Neuronal stem cell (in vitro differentiated cells): ENCODE data around the gene PDE4B.

Experiments used
- DNase-seq: peaks from one replicate; pipeline ENCODE4 v3.0.0-alpha.2; 2013; ENCODE audit warnings: low spot score
- H2AFZ ChIP-seq: one replicate; pipeline ENCODE4 v1.6.1; 2013; ENCODE audit warnings: mild to moderate bottlenecking, low read length, inconsistent platforms
- H2AK5ac ChIP-seq: 2 replicates; pipeline ENCODE4 v1.6.1; 2013; ENCODE audit warnings: low read depth, mild to moderate bottlenecking, inconsistent platforms, low read length, moderate library complexity, mixed read lengths
- H2BK120ac ChIP-seq: 2 replicates; pipeline ENCODE4 v1.6.1; 2013; ENCODE audit warnings: low read depth, mild to moderate bottlenecking, inconsistent platforms, low read length, moderate library complexity, mixed read lengths
- H2BK12ac ChIP-seq: one replicate; pipeline ENCODE4 v1.6.1; 2013; ENCODE audit warnings: low read length, inconsistent platforms
- H2BK15ac ChIP-seq: 2 replicates; pipeline ENCODE4 v1.6.1; 2013; ENCODE audit warnings: mild to moderate bottlenecking, low read length, inconsistent platforms, mixed read lengths
- H2BK5ac ChIP-seq: one replicate; pipeline ENCODE4 v1.6.1; 2013; ENCODE audit warnings: inconsistent platforms, mild to moderate bottlenecking, low read length, moderate library complexity
- H3K14ac ChIP-seq: one replicate; pipeline ENCODE4 v1.6.1; 2013; ENCODE audit warnings: low read length, inconsistent platforms
- H3K18ac ChIP-seq: 2 replicates; pipeline ENCODE4 v1.6.1; 2013; ENCODE audit warnings: low read length, inconsistent platforms
- H3K23ac ChIP-seq: 2 replicates; pipeline ENCODE4 v1.6.1; 2013; ENCODE audit warnings: low read depth, mild to moderate bottlenecking, mixed read lengths, low read length, inconsistent platforms; ENCODE audit not compliant: poor library complexity
- H3K27ac ChIP-seq: replicated peaks from 3 replicates; pipeline ENCODE4 v1.5.1; 2013; ENCODE audit warnings: low read length, inconsistent platforms
- H3K27me3 ChIP-seq, 3 experiments: 2 replicates each; pipeline ENCODE4 v1.6.1; 2013; ENCODE audit warnings: low read length in 3 of 3, mild to moderate bottlenecking in 2 of 3, inconsistent platforms in 1 of 3, low read depth in 1 of 3, mixed read lengths in 1 of 3, moderate library complexity in 1 of 3; ENCODE audit not compliant: control insufficient read depth in 3 of 3, insufficient read depth in 3 of 3
- H3K36me3 ChIP-seq, 2 donors: replicated peaks in 1 of 2; 2 replicates each; pipeline ENCODE4 v1.6.1; 2013; ENCODE audit warnings: low read length in 2 of 2; ENCODE audit not compliant: control insufficient read depth in 2 of 2, insufficient read depth in 2 of 2
- H3K4ac ChIP-seq: 2 replicates; pipeline ENCODE4 v1.6.1; 2013; ENCODE audit warnings: inconsistent platforms, mild to moderate bottlenecking, low read length, moderate library complexity
- H3K4me1 ChIP-seq, 2 donors: 1 replicate in 1 of 2; 2 replicates in 1 of 2; pipeline ENCODE4 v1.6.1; 2013; ENCODE audit warnings: low read length in 2 of 2, low read depth in 1 of 2; ENCODE audit not compliant: control insufficient read depth in 2 of 2, insufficient read depth in 1 of 2
- H3K4me2 ChIP-seq: one replicate; pipeline ENCODE4 v1.6.1; 2013; ENCODE audit warnings: mild to moderate bottlenecking, low read length, inconsistent platforms; ENCODE audit not compliant: insufficient read depth, poor library complexity, severe bottlenecking
- H3K4me3 ChIP-seq, 2 donors: 2 replicates each; pipeline ENCODE4 v1.5.1; 2013; ENCODE audit warnings: low read length in 2 of 2, mild to moderate bottlenecking in 2 of 2, inconsistent platforms in 1 of 2, moderate library complexity in 1 of 2
- H3K79me1 ChIP-seq: one replicate; pipeline ENCODE4 v1.6.1; 2013; ENCODE audit warnings: low read depth, mild to moderate bottlenecking, inconsistent platforms, low read length, moderate library complexity
- H3K9ac ChIP-seq: one replicate; pipeline ENCODE4 v1.6.1; 2013; ENCODE audit warnings: mild to moderate bottlenecking, low read depth, low read length, inconsistent platforms; ENCODE audit not compliant: poor library complexity
- H3K9me3 ChIP-seq, 2 donors: replicated peaks in 1 of 2; 2 replicates each; pipeline versions ENCODE3 to v1.6.1; 2013; ENCODE audit warnings: low read length in 2 of 2, mild to moderate bottlenecking in 2 of 2, inconsistent platforms in 1 of 2, low read depth in 1 of 2, mixed read lengths in 1 of 2, moderate library complexity in 1 of 2; ENCODE audit not compliant: control insufficient read depth in 2 of 2, insufficient read depth in 1 of 2
- H4K8ac ChIP-seq: one replicate; pipeline ENCODE4 v1.6.1; 2013; ENCODE audit warnings: low read depth, mild to moderate bottlenecking, inconsistent platforms, low read length, moderate library complexity
- H4K91ac ChIP-seq: one replicate; pipeline ENCODE4 v1.6.1; 2013; ENCODE audit warnings: low read length, low read depth, mild to moderate bottlenecking, inconsistent platforms; ENCODE audit not compliant: poor library complexity
- WGBS, 2 donors: extraction: QIAGEN DNeasy Blood & Tissue Kit; methylation state at CpG; one replicate each; pipeline ENCODE4 v1.1.7; 2013; ENCODE audit warnings: missing lambda C conversion rate in 2 of 2, mixed read lengths in 1 of 2; ENCODE audit not compliant: insufficient read length in 2 of 2, insufficient replicate concordance in 1 of 2; ENCODE audit errors: extremely low coverage in 2 of 2; 5-methylcytosine and 5-hydroxymethylcytosine counted together

Gene PDE4B

DNA sequence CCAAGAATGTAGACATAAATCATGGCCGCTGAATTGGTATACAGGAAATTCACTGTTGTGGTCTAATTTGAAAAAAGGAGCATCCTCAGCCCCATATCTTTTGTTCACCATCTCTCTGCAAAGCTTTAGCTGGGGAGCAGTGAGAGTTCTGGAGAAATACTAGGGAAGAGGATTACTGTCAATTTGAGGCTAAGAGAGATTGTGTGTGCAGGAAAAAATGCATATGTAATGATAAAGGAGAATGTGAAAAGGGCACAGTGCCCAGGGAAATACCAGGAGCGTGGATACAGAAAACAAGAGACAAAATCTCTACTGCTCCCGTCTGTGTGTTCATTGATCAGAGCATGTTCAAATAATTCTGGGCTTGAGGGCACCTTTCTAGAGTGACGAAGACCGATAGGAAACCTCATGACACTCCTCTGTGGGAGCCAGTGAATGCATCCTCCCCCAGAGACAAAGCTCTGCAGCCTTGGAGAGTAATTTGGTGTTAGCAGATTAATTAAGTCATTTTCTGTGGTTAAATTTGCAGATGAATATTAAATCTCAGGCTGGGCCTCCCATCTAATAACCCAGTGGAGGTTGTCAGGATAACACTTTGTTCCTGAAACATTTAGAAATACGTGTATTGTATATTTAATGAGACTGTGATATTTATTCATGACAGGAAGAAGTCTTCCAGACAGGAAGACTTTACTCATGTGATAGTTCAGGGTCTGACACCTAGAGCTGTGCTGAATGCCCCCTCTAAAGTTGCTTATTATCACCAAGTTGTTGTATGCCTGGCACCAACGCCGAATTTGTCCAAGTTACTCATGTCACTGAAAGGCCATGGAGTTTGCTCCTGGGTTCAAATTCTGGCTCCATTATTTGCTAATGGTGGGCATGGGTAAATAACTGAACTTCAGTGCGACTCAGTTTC, 453.9 kb downstream of the PDE4B start:
- Histone ChIP-seq H3K4me1 (peaks cover 2 to 4% of the 10 kb centered on the region in 2 donors), H4K8ac (no peak overlapping the region), H2BK120ac (no peak overlapping the region)

DNA sequence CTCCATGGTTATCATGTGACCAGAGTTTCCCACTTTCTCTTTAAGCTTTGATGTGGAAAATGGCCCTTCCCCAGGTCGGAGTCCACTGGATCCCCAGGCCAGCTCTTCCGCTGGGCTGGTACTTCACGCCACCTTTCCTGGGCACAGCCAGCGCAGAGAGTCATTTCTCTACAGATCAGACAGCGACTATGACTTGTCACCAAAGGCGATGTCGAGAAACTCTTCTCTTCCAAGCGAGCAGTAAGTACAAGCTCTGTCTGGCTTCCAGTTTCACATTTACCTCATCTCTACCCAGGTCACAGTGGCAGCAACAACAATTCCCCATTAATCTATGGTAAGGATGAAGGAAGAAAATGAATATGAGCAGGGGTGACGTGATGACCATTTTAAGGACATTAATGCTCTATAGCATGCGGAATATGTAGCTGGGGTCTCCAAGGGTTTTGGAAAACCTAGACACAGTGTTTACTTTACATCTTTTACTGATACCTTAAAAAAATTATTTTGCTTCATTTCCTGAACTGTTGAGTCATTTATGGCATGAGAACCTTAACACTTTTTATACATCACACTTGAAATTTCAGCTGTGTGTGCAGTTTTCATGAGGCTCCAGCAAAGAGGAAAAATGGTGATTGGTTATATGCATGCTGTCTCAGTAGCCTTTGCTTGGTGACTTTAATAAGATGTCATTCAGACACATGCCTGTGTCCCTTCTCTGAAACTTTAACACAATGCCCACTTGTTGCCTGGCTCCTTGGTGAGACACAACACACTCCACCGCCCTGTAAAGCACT, 454.9 kb downstream of the PDE4B start:
- no peak overlapping the region for H2AFZ ChIP-seq
- no peak overlapping the region for H2BK15ac ChIP-seq
- H2BK5ac ChIP-seq = no peak overlapping the region
- H3K27me3 ChIP-seq = no peaks in the 10 kb centered on the region
- no peak overlapping the region for H3K4ac ChIP-seq
- no CpG with 5 or more reads among the region's 11 CpGs for WGBS, 2 donors
- no peak overlapping the region for H3K14ac ChIP-seq
- no peak overlapping the region for H3K9ac ChIP-seq
- no peaks in the 10 kb centered on the region for H3K79me1 ChIP-seq
- H2BK120ac ChIP-seq = no peak overlapping the region
- no peak overlapping the region for H3K23ac ChIP-seq
- DNase-seq = no peak
- no peak overlapping the region for H4K91ac ChIP-seq
- H3K4me3 ChIP-seq = no peak overlapping the region
- no peak overlapping the region for H2BK12ac ChIP-seq
- H3K9me3 ChIP-seq = no peaks in the 10 kb centered on the region
- no peaks in the 10 kb centered on the region for H3K36me3 ChIP-seq
- H3K18ac ChIP-seq = no peak overlapping the region
- no peak overlapping the region for H4K8ac ChIP-seq
- no peak overlapping the region for H2AK5ac ChIP-seq
- peaks cover 2 to 4% of the 10 kb centered on the region in 2 donors for H3K4me1 ChIP-seq
- no peak overlapping the region for H3K4me2 ChIP-seq
- no peak overlapping the region for H3K27ac ChIP-seq

More for the DNA sequence above, 453.9 kb downstream of the PDE4B start:
- DNase-seq = no peak
- no peak overlapping the region for H3K27ac ChIP-seq
- H2BK12ac ChIP-seq = no peak overlapping the region
- no peak overlapping the region for H4K91ac ChIP-seq
- no peaks in the 10 kb centered on the region for H3K36me3 ChIP-seq
- H3K14ac ChIP-seq = no peak overlapping the region
- no peak overlapping the region for H2BK15ac ChIP-seq
- no peak overlapping the region for H2AFZ ChIP-seq
- H3K4me2 ChIP-seq = no peak overlapping the region
- no peak overlapping the region for H3K18ac ChIP-seq
- no peak overlapping the region for H3K4ac ChIP-seq
- H3K4me3 ChIP-seq = no peak overlapping the region
- no CpG with 5 or more reads among the region's 9 CpGs for WGBS, 2 donors
- no peak overlapping the region for H2AK5ac ChIP-seq
- no peak overlapping the region for H3K23ac ChIP-seq
- H3K27me3 ChIP-seq = no peaks in the 10 kb centered on the region
- no peaks in the 10 kb centered on the region for H3K79me1 ChIP-seq
- H3K9me3 ChIP-seq = no peaks in the 10 kb centered on the region
- H3K9ac ChIP-seq = no peak overlapping the region
- no peak overlapping the region for H2BK5ac ChIP-seq

DNA sequence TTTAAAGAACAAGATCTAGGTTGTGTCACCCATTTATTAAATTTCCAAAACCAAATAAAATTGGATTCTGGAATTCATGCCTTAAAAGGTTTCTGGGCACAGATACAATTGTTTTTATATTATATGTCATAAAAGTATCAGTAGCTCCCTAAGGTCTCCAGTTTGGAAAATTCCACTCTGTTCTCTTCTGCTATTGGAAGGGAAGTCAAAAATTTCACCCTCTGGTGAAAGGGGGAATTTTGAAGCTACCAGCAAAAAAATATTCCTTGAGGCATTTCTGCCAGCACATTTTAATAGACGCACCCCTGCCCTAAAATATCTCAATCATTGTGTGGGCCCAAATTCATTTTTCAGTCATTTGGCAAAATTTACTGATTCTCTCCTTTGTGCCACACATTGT, 455.6 kb downstream of the PDE4B start:
- H3K18ac ChIP-seq = no peak overlapping the region

DNA sequence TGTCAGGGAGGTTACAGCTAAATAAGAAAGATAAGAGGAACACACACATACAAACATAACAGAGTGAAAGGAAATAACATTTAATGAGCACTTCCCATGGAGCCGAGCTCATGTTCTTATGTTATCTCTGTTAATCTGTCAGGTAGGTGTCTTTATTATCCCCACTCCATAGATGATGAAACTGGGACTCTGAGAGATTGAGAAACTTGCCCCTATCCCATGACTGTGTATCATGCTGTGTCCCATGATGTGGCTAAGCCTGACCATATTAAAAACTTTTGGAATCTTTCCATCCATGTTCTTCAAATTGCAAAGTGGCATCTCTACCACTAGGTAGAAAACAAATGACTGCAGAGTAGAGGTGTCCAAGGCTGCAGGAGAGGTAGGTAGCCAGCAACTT, 456.1 kb downstream of the PDE4B start:
- no peaks in the 10 kb centered on the region for H3K27me3 ChIP-seq
- H3K27ac ChIP-seq = no peak overlapping the region
- no peaks in the 10 kb centered on the region for H3K36me3 ChIP-seq
- no peak overlapping the region for H2AK5ac ChIP-seq
- no peak overlapping the region for H3K4me2 ChIP-seq
- no peak overlapping the region for H2BK5ac ChIP-seq
- H3K23ac ChIP-seq = no peak overlapping the region
- H4K8ac ChIP-seq = no peak overlapping the region
- no peaks in the 10 kb centered on the region for H3K9me3 ChIP-seq
- H2BK15ac ChIP-seq = no peak overlapping the region
- H3K9ac ChIP-seq = no peak overlapping the region
- H3K4me3 ChIP-seq = no peak overlapping the region
- WGBS, 2 donors = no CpG with 5 or more reads among the region's 1 CpG
- no peak overlapping the region for H3K4ac ChIP-seq
- peaks cover 2 to 4% of the 10 kb centered on the region in 2 donors for H3K4me1 ChIP-seq
- no peak overlapping the region for H3K18ac ChIP-seq
- H2BK12ac ChIP-seq = no peak overlapping the region
- no peak overlapping the region for H3K14ac ChIP-seq
- no peak for DNase-seq
- H3K79me1 ChIP-seq = no peaks in the 10 kb centered on the region
- no peak overlapping the region for H4K91ac ChIP-seq
- no peak overlapping the region for H2AFZ ChIP-seq
- no peak overlapping the region for H2BK120ac ChIP-seq

More for the DNA sequence above, 455.6 kb downstream of the PDE4B start:
- no peaks in the 10 kb centered on the region for H3K36me3 ChIP-seq
- H3K79me1 ChIP-seq = no peaks in the 10 kb centered on the region
- H3K4me2 ChIP-seq = no peak overlapping the region
- H3K14ac ChIP-seq = no peak overlapping the region
- H3K27me3 ChIP-seq = no peaks in the 10 kb centered on the region
- H2BK15ac ChIP-seq = no peak overlapping the region
- H3K9ac ChIP-seq = no peak overlapping the region
- peaks cover 2 to 4% of the 10 kb centered on the region in 2 donors for H3K4me1 ChIP-seq
- no peak overlapping the region for H4K8ac ChIP-seq
- DNase-seq = no peak
- H4K91ac ChIP-seq = no peak overlapping the region
- H3K4ac ChIP-seq = no peak overlapping the region
- no peak overlapping the region for H2BK5ac ChIP-seq
- no peak overlapping the region for H3K23ac ChIP-seq
- no CpG with 5 or more reads among the region's 1 CpG for WGBS, 2 donors
- no peak overlapping the region for H2BK12ac ChIP-seq
- H3K4me3 ChIP-seq = no peak overlapping the region
- H2BK120ac ChIP-seq = no peak overlapping the region
- H3K27ac ChIP-seq = no peak overlapping the region
- H2AFZ ChIP-seq = no peak overlapping the region
- no peaks in the 10 kb centered on the region for H3K9me3 ChIP-seq
- H2AK5ac ChIP-seq = no peak overlapping the region
